Myocyte (in vitro differentiated cells): ENCODE data around the gene LRRC28. TPM values are rescaled to one million over a fixed set of nuclear protein-coding genes. Genes with fewer than 3 reads are reported as not detected.

Source experiments
- DNase-seq: peaks from one replicate; pipeline ENCODE4 v3.0.0-alpha.2; 2012; ENCODE audit warnings: low read depth
- total RNA-seq: library from RNA; depleted of rRNA; stranded (reverse); fragments of >200 nt; gene quantifications from 2 replicates; pipeline ENCODE4 v1.2.3, GENCODE V29; 2014

LRRC28 gene
- total RNA-seq, 1 donor from 2014 or later = 50.8 TPM

DNA sequence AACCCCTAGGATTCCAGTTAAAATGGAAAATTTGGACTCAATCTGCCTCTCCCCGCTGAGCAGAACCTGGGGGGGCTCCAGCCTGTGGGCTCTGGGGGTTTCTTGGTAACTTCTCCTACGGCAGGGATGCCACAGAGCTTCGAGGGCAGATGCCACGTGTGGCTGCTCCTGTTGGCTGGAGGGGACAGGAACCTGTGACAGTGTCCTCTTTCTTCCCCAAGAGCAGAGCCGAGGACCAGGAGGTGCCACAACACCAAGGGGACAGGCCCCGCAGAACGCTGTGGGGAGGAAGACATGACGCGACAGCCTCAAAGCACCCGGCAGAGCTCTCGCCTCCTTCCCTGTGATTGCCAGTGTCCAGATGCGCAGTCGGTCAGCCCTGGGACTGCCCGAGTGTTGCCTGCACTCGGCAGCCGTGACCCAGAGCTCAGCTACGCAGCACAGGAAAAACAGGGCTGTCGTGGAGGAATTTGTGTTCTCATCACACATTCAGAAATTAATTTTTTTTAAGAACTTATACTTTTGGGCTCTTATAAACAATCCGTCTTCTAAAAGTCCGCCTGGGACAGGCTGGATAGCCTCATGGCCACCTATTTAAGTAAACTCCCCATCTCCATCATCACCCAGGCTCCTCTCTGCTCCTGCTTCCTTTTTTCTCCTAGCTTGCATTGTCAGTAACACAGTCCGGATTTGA is 182.6 kb downstream of the LRRC28 start:
- no peak for DNase-seq

DNA sequence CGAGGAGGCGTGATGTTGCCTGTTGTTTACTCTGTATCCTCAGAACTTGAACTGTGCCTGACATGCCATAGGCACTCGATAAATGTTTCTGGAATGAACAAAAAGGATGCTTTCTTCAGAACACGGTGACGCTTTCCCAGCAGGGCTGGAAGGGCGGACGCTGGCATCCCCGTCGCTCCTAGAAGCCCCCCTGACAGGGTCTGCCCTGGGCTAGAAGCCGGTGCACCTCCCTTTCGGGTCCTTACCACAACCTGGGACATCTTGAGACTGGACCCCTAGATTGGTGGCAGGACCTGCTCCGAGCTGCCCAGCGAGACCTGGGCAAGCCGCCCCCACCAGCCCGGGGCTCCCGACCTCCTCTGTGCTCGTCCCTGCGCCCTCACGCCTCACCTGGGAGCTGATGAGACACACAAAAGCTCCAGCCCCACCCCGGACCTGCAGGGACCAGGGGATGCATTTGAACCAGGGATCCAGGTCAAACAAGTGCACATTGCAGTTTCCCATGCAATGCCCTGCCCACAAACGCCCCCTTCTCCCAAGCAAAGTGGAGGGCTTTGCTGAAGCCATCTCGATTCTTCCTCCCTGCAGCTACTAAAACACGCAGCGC is 183.3 kb downstream of the LRRC28 start:
- DNase-seq = no peak

DNA sequence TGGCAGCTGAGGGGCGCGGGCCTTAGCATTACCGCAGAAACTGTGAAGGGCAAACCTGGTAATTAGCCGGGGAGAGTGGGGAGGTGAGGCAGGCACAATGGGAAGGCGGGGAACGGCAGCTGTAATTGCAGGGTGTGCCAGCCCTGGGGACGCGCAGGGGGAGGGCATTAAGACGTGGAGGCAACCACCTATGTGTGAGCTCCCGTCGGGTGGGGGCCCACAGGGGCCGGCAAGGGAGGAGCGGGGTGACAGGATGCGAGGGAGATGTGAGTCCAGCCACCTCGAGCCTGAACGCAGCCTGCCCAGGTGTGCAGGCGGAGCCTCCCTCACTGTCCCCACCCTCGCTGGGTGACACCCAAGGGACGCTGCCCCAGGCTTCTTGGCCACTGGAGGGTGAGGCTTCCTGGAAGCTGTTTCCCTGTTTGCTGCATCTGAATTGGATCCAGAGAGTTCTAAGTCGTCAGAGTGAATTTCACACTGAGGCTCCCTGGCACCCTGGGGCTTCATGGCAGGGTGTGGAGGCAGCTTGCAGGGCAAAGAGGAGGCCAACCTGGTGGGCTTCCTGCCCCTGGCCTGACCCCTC is 183.9 kb downstream of the LRRC28 start:
- no peak for DNase-seq

DNA sequence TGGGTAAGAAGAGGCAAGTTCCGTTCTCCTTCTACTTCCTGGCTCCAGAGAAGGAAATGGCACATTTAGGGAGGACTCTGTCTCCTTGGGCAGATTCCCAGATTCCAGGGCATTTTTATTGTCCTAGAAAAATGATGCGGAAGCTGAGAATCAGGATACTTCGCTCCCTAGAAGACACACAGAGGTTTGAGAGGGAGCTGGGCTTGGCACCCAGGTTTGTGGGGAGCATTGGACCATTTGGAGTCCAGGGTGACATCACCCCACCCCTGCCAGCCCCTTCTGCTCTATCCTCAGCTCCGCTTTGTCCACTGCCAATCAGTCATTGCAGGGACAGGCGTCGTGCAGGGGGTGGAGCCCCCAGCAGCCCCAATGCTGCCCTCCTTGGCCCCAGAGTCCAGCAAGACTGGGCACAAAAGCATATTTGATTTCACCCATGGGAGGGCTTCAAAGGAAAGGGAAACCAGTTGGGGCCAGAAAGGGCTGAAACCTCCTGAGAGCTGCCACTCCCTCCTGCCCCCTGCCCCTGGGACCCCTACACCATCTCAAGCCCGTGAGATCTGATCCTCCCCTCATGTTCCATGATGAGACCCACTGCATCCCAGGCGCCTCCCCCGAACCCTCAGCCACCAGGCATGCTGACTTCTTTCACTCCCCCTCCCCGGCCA is 184.7 kb downstream of the LRRC28 start:
- no peak for DNase-seq

DNA sequence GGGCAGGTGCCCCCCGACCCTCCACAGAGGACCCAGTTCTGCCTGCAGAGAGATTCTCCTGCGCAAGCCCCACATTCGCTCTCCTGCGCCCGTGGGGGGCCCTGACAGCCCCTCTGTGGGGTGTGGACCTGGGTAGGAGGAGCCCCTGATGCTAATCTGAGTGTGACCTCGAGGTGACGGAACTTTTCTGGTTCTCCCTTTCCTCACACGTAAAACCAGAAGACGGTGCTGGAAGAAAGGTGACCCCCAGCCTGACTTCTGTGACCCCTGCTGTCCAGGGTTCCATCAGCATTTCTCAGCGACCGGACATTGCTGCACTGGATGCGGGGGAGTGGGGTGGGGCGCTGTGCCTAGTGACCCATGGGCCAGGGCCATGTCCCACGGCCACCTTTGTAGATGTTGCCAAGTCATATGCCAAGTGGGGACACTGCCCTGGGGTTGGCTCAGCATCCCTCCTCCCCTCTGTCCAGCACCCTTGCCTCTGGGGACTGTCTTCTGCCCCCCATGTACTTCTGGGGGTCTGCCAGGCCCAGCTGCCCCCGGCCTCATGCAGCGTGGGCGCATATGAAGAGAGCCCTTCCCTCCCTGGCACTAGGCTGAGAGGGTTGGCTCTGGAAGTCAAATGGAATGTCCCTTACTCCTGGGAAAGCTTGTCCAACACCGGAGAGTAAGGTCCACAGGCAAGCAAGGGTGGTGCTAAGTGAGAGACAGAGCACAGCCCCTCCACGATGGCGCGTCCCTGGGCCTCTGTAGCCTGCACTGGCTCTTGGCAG is 185.4 kb downstream of the LRRC28 start:
- DNase-seq = no peak

DNA sequence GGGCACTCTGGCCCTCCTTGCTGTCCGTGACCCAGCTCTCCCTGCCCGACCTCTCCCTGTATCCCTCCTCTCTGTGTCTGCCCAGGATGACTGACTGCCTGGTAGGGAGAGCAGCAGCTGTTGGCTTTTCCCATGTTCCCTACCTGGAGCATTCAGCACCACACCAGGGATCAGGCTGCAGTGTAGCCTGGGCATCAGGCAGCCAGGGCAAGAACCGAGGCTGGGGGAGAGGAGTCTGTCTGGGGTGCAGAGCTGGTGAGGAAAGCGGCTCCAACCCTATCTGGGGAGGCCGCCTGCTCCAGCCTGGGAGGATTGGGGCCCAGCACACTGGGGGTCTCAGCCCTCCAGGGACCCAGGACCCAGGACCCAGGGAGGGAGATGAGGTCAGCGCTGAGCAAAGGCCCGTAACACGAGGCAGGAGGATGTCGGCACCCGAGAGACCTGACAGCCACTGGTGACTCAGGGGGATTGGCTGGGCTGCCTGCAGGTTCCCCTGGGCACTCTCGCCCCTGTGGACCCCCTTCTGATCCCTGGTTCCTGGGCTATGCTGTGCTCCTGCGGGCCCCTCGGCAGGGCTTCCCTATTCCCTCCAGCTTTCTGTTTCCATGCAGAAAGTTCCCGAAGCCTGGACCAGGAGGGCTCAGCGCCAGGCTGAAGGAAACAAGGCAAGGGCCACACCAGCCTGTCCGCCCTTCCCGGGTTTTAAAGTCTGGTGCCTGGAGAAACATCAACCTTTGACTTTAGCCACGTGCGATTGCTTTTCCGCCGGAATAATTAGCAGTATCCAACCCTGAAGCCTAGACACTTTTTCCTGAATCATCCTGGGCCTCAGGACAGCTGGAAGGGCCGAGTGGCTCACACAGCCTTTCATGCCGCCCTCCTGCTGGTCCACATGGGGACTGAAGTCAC is 186.3 kb downstream of the LRRC28 start:
- DNase-seq = peak; percentile 73

DNA sequence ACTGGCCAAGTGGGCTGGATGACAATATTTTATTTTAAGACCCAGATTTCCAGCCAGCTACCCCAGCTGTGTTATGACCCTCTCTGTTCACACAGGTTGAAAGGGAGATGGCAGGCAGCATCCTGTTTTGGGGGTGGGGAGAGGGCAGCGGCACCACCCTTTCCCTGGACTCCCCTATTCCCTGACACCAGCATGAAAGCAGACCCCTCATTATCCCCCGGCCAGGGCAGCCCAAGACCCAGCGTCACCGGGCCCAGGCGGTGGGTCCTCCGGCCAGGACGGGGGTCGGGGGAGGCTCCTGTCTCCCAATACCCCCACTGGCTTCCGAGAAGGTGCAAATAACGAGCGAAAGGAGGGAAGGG is 186.9 kb downstream of the LRRC28 start:
- no peak for DNase-seq

DNA sequence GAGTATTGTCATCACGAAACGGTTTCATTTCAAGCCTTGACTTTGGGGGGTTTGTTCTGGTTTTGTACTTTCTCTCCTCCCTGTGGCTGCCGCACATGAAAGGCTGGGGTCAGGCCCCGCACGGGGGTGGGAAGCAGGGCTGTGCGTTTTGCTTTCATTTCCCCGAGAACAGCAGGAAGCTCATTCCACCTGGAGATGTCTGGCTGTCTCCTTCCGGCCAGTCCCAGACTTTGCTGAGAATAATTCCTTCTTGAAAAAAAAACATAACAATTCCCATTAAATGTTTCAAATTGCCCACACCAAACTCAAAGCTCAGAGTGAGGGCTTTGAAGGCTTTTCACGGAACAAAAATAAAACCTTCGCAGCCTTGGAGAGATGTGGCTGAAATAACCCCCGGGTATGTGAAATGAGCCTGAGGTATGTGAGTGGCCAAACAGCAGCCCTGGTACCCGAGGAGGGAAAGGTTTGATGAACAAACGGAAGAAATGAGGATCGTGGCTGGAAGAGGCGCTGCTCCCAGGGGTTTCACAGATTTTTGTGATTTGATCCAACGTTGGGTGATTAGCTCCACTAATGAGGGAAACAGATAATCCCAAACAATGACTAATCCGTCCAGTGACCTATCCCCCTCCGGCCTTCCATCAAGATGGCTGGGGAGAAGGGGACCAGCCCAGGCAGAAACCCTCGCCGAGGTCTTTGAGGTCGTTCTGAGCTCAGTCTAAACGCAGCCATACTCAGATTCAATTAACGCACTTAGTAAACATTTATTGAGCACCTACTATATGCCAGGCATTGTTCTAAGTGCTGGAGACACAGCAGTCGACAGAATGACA is 187.6 kb downstream of the LRRC28 start:
- DNase-seq = no peak

DNA sequence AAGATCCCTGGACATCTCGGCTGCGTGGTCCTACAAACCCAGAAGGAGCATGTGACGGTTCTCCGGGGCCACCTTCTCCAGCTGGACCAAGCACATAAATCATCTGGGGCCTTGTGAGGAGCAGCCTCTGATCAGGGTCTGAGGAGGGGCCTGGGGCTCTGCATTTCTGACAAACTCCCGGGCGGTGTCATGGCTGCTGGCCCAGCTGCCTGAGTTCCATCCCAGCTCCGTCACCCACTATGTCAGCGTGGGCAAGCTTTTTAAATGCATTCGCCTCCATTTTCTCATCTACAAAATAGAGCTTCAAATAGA is 188.2 kb downstream of the LRRC28 start:
- DNase-seq = no peak

DNA sequence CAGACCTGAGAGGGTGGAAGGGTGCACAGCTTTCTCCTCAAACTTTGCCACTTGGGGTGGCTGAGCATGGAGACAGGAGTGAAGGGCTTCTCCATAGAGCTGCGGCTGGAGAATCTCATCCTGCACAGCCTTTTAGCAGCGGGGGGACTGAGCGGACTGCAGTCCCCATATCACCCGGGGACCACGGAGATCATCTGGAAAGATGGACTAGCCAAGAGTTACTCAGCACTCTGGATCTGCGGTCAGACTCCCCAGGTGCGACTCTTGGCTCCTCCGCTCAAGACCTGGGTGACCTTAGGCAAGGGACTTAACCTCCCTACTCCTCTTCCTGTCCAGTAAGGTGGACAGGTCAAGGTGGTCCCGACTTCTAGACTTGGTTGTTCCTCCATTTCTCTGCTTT is 188.7 kb downstream of the LRRC28 start:
- DNase-seq = no peak

Other genes with a start within 250 kb of the LRRC28 start
- gene PGPEP1L, start 243.7 kb upstream of the LRRC28 start, total RNA-seq = not detected in 2 replicates
- gene SYNM, start 146.4 kb upstream of the LRRC28 start, total RNA-seq = 4.0 and 12.0 TPM in 2 replicates
- gene TTC23, start 1.9 kb upstream of the LRRC28 start, total RNA-seq = 27.4 and 37.3 TPM in 2 replicates